GM12878 (cell line): ENCODE results near the gene TNNT1.

ENCODE experiments used
- ATF3 ChIP-seq: IDR thresholded peaks from 2 replicates; pipeline ENCODE4 v1.6.1; 2011; ENCODE audit warnings: low read depth, mild to moderate bottlenecking, low read length, moderate library complexity, borderline replicate concordance; ENCODE audit errors: extremely low read depth
- CREM ChIP-seq: IDR thresholded peaks from 2 replicates; pipeline ENCODE4 v1.6.1; 2014; ENCODE audit warnings: antibody characterized with exemption, low read depth
- POLR2A ChIP-seq: IDR thresholded peaks from 2 replicates; pipeline ENCODE4 v1.6.1; 2011; ENCODE audit warnings: low read depth, mild to moderate bottlenecking, low read length
- POLR2AphosphoS2 ChIP-seq: IDR thresholded peaks from 2 replicates; pipeline ENCODE4 v1.6.1; 2011; ENCODE audit warnings: low read depth, mild to moderate bottlenecking, low read length, improper control_type of control experiment, moderate library complexity
- POLR2AphosphoS5 ChIP-seq: IDR thresholded peaks from 2 replicates; pipeline ENCODE4 v1.6.1; 2011; ENCODE audit warnings: mild to moderate bottlenecking, low read length, inconsistent platforms
- ZNF274 ChIP-seq: IDR thresholded peaks from one replicate; pipeline ENCODE4 v1.8.0; 2011; ENCODE audit not compliant: insufficient read length, insufficient read depth
- TF ChIP-seq, protein P1 (sequence below): IDR thresholded peaks from 2 replicates; pipeline ENCODE4 v1.6.1; 2012; ENCODE audit warnings: low read depth, low read length, improper control_type of control experiment
- TF ChIP-seq, protein P2 (sequence below), 3 experiments: IDR thresholded peaks in 2 of 3; conservative IDR thresholded peaks in 1 of 3; 2 replicates each; pipeline ENCODE4 v1.5.1; 2011; ENCODE audit warnings: low read depth in 3 of 3, low read length in 3 of 3, mild to moderate bottlenecking in 3 of 3, control low read depth in 2 of 3, moderate library complexity in 2 of 3, inconsistent platforms in 1 of 3, mixed read lengths in 1 of 3; ENCODE audit not compliant: control insufficient read depth in 2 of 3, insufficient read depth in 1 of 3; ENCODE audit errors: extremely low read depth in 1 of 3

DNA sequence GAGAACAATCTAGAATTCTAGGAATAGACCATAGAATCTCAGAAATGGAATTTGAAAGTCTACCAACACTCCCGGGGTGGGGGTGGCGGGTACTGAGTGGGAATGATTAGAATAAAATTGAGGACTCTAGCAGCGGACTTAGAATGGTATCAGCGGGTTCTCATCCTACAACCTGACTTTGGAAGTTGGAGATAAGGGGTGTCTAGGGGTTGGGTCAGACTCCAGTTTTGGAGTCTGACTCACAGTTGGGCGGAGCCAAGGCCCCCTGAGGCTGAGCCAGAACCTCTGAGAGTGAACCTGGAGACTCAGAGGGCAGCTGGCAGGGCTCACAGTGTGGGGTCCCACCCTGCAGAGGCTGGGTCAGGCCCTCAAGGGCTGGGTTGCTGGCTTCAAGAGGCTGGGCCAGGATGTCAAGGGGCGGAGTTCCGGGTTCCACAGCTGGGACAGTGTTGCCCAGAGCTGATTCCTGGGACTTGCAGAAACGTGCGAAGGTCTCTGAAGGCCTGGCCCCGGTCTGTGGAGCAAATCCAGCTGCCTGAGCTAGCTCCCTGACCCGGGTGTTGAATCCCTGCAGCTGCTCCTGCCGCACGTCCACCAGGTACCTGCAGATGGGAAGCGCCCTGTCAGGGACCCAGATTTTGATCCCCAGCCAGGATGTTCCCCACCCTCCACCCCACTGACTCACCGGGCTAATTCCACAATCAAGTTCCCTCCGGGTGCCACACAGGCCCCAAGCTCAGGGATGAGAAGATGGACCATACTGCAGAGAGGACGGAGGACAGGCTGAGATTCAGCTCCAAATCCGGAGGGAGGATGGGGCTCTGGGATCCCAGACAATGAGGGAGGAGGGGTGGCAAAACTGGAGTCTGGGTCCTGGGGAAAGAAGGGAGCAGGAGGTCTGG, 10.1 kb upstream of the TNNT1 start:
- TF ChIP-seq POLR2AphosphoS2 (no peak), POLR2A (no peak), ZNF274 (no peak), CREM (no peak), POLR2AphosphoS5 (no peak), ATF3 (no peak)
- TF ChIP-seq, protein P1, sequence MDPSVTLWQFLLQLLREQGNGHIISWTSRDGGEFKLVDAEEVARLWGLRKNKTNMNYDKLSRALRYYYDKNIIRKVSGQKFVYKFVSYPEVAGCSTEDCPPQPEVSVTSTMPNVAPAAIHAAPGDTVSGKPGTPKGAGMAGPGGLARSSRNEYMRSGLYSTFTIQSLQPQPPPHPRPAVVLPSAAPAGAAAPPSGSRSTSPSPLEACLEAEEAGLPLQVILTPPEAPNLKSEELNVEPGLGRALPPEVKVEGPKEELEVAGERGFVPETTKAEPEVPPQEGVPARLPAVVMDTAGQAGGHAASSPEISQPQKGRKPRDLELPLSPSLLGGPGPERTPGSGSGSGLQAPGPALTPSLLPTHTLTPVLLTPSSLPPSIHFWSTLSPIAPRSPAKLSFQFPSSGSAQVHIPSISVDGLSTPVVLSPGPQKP = no peak
- TF ChIP-seq, protein P2, sequence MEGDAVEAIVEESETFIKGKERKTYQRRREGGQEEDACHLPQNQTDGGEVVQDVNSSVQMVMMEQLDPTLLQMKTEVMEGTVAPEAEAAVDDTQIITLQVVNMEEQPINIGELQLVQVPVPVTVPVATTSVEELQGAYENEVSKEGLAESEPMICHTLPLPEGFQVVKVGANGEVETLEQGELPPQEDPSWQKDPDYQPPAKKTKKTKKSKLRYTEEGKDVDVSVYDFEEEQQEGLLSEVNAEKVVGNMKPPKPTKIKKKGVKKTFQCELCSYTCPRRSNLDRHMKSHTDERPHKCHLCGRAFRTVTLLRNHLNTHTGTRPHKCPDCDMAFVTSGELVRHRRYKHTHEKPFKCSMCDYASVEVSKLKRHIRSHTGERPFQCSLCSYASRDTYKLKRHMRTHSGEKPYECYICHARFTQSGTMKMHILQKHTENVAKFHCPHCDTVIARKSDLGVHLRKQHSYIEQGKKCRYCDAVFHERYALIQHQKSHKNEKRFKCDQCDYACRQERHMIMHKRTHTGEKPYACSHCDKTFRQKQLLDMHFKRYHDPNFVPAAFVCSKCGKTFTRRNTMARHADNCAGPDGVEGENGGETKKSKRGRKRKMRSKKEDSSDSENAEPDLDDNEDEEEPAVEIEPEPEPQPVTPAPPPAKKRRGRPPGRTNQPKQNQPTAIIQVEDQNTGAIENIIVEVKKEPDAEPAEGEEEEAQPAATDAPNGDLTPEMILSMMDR (IDR thresholded peaks at IDR 0.05 in 2 of 3, conservative IDR thresholded peaks at IDR 0.05 in 1 of 3; ENCODE audit: control insufficient read depth in 2 of 3, extremely low read depth in 1 of 3, insufficient read depth in 1 of 3, low read depth in 3 of 3, low read length in 3 of 3) = no peak
